ENCODE data around the gene CHCHD3. TPM values are rescaled to one million over a fixed set of nuclear protein-coding genes. Genes with fewer than 3 reads are reported as not detected.
A peak's percentile ranks its signal among the peaks of the same experiment; 100 is the strongest.

The CHCHD3 gene
- 10 to 100 TPM; 71.9 to 76.4 (median 72.9) TPM for total RNA-seq
- long read RNA-seq, donor 1, transcript CHCHD3-201 (8 exons, 1,598 nt): major isoform, 139 of 150 reads
- long read RNA-seq, donor 1, partial matches to known transcripts: 2 of 150 reads
- long read RNA-seq, donor 1, other reads (novel, unspliced or antisense): 8 of 150 reads
- long read RNA-seq, donor 2, transcript CHCHD3-201 (8 exons, 1,598 nt): major isoform, 98 of 109 reads
- long read RNA-seq, donor 2, partial matches to known transcripts: 2 of 109 reads
- long read RNA-seq, donor 2, other reads (novel, unspliced or antisense): 9 of 109 reads

DNA sequence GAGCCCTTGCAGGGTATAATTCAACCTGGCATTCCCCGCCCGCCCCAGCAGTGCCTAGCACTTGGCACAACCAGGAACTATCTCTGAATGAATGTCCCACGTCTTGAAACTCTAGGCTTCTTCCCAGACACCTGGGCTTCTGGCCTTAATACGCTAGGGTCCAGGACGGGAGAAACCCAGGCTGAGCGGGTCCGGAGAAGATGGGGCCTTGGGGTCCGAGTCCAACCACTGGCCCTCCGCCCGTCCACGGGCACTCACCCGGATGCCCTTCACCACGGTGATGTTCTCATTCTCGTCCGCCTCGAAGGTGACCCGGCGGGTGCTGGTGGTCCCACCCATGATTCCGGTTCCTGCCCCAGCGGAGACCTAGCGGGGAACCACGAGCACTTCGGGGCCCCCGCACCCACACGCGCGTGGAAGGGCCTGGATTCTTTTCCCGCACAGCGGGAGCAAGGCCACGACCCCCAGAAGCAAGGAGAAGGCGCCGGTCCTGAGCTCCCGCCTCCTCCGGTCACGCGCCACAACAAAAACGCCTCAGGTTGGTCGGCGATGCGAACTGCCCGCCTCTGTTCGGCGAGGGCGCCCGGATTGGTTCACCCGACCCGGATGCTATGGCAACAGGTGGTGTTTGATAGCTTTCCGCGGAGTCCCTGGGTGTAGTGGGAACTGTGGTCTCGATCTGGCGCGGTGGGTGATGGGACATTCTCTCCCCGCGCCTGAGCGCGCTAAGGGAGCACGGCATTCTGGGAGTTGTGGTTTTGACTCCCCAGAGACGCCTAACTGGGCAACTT is at the start of gene CHCHD3:
CHCHD3 (minus strand) TSS at position 492 of the 791 bp plus-strand sequence; CDS start at position 339, 153 bp downstream.
- DNase-seq (peak; percentile 97 to 98 (median 97)), ATAC-seq (peak; percentile 99)
- Histone ChIP-seq H3K4me1 (ENCODE audit: low read depth) (peaks cover 16% of the 10 kb centered on the region), H3K9me3 (no peaks in the 10 kb centered on the region), H3K4me3 (peak within 1 kb of the TSS; percentile 85), H3K36me3 (ENCODE audit: low read depth) (no peaks in the 10 kb centered on the region)
- intact Hi-C loops (cut with DNase I, micrococcal nuclease): no loop called here
- peak; percentile 38 for TF ChIP-seq CTCF (IDR thresholded peaks at IDR 0.05)

DNA sequence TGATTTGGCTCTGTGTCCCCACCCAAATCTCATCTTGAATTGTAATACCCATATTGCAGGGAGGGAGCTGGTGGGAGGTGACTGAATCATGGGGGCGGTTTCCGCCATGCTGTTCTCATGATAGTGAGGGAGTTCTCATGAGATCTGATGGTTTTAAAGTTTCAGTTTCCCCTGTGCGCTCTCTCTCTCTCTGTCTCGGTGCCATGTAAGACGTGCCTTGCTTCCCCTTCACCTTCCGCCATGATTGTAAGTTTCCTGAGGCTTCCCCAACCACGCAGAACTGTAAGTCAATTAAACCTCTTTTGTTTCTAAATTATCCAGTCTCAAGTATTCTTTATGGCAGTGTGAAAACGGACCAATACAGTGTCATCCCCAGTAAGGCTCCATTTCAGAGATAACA is 48.3 kb upstream of the CHCHD3 start:
- intact Hi-C loops (cut with DNase I, micrococcal nuclease): no loop called here
- DNase-seq (no peak), ATAC-seq (no peak)
- Histone ChIP-seq H3K36me3 (ENCODE audit: low read depth) (no peaks in the 10 kb centered on the region), H3K9me3 (no peaks in the 10 kb centered on the region), H3K4me1 (ENCODE audit: low read depth) (no peaks in the 10 kb centered on the region), H3K4me3 (no peak overlapping the region)
- TF ChIP-seq CTCF (IDR thresholded peaks at IDR 0.05): no peak

DNA sequence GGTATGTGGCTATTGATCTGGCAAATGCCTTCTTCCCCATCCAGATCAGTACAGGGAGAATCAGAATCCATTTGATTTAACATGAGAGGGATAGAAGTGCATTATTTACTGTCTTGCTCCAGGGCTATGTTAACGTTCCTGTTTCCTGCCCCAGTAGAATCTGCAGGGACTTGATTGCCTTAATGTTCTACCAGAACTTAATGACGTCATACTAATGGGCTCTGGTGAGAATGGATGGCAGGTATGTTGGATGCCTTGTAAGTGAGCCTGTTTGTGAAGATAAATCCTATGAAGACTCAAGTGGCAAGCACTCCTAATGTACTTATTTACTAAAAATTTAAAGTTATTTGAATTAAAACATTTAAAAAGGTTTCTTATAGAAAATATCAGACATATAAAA is 44.5 kb upstream of the CHCHD3 start:
- TF ChIP-seq CTCF (IDR thresholded peaks at IDR 0.05): no peak
- Histone ChIP-seq H3K4me1 (ENCODE audit: low read depth) (no peaks in the 10 kb centered on the region), H3K36me3 (ENCODE audit: low read depth) (no peaks in the 10 kb centered on the region), H3K9me3 (no peaks in the 10 kb centered on the region), H3K4me3 (no peak overlapping the region)
- DNase-seq: no peak
- no peak for ATAC-seq
- intact Hi-C loops (cut with DNase I, micrococcal nuclease): no loop called here

DNA sequence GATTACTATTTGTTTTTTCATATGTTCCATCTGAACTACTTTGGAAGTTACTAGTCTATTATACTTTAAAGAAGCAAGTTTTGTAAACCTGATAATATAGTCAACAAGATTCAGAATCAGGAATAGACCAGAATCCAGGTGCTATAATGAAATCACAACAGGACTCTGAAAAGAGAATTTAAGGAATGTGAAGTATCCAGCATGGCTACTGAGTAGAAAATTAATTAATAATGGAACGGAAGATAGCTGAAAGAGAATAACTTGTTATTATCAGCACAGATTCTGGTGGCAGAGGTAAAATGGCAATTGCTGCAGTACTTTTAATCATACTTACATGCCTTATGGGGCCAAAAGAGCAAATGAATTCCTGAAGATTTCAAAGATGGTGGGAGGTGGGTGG is 43.1 kb upstream of the CHCHD3 start:
- TF ChIP-seq CTCF (IDR thresholded peaks at IDR 0.05): no peak
- Histone ChIP-seq H3K36me3 (ENCODE audit: low read depth) (no peaks in the 10 kb centered on the region), H3K4me3 (no peak overlapping the region), H3K4me1 (ENCODE audit: low read depth) (no peaks in the 10 kb centered on the region), H3K9me3 (no peaks in the 10 kb centered on the region)
- no peak for DNase-seq
- intact Hi-C loops (cut with DNase I, micrococcal nuclease): no loop called here
- no peak for ATAC-seq

DNA sequence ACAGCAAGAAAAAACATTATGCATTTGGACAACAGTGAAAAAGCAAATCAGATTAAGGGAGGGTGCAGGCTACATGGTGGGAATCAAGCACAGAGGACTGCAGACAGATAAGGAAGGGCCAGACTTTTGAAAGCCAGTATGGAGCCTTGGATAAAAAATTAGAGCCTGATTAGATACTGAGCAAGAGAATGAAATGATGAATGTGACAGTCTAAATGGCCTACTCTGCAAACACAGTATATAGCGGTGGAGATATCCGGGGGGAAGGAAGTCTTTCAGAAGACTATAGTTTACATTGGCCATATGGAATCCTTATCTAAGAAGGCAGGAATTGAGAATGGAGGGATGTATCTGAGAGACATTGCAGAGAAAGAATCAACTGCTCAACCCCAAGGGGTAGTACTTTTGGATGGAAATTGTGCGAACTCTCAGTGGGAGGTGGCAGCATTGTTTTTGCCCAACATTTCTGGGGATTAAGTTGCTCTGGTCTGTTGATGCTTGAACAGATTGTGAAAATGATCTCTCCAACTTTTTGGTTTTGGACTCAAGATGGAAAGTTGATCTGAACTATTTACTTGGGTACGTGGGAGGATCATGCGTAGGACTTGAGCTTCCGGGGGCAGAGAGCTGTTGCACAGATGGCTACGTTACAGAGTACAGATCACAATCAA is 39.4 kb upstream of the CHCHD3 start:
- TF ChIP-seq CTCF (IDR thresholded peaks at IDR 0.05): no peak
- ATAC-seq (no peak), DNase-seq (no peak)
- H3K36me3 ChIP-seq (ENCODE audit: low read depth): no peaks in the 10 kb centered on the region
- H3K4me1 ChIP-seq (ENCODE audit: low read depth): no peaks in the 10 kb centered on the region
- intact Hi-C loops (cut with DNase I, micrococcal nuclease): no loop called here
- H3K4me3 ChIP-seq: no peak overlapping the region
- H3K9me3 ChIP-seq: no peaks in the 10 kb centered on the region

Measured in mucosa of descending colon (tissue), 3 donors.